ENCODE measurements around the gene KCNMB2.

Gene KCNMB2

DNA sequence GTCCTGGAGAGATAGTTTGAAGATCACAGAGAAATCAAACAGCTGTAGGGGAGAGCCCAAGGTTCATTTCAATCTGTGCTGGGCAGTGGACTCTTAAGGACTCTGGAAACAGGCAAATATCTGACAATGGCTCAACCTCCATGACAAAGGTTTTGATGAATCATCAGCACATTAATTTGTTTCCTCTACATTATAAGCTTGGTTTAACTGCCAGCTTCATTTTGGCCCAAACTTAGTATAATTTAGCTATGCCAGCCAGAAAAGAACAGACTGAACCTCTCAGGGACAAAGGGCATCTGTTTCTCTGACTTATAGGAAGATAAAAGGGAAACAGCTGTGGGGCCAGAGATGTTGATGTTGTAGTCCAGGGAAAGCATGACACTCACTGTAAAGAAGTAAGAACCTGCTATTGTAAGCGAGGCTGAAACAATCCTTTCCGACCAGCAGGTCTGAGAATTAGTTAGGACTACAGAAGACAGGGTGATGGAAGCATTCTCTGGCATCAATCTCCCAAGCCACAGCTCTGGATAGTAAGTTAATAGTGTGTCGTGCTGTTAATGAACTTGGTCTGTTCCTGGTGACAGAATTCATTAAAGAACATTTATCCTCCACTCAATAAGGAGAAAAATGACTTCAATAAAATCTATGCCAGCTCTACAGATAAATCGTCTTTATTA is 110.1 kb downstream of the KCNMB2 start:
- DNase-seq (ENCODE audit: low spot score) = no peak

DNA sequence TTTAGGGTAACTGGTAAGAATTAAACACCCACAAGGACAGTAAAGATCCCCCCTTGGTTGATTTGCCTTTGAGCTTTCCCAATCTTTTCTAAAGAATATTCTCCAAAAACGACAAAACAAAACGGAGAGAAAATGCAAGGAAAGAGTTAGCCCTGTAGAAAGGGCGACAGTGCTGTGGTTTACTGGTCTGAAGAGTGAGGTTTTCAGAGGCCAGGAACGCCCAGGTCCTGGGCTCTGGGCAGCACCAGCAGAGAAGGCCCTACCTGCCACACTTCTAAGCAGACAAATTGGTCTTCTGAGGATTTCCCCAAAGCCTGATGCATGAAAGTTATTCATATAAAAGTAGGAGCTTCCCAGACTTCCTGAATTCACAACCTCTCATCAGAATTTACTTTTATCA is 119.3 kb downstream of the KCNMB2 start:
- no peak for DNase-seq (ENCODE audit: low spot score)

DNA sequence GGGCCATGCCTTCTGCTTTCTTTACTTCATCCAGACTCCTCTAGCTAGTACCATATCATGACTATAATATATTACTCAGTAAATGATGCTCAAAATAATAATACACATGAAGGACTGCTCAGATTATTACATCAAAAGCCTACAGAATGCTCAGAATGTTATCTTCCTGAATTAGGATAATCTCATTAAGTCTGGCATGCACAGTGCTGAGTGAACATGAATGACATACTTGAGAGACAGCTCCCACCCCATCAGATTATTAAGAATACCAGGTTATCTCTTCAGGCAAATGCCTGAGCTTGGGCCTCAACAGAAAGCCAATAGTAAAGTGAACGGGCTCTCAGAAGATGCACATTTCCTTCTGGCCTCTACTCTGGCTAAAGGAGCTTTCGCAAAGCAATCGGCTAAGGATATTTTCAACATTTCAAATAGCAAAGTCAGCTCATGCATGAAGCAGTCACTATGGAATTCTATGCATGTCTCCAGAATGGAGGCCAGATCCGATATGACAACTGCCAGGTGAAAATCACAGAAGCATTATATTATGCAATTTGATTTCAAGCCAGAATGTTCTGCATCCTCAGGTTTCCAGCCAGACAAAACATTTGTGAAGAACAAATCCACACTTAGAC is 122.6 kb downstream of the KCNMB2 start:
- DNase-seq (ENCODE audit: low spot score) = no peak

DNA sequence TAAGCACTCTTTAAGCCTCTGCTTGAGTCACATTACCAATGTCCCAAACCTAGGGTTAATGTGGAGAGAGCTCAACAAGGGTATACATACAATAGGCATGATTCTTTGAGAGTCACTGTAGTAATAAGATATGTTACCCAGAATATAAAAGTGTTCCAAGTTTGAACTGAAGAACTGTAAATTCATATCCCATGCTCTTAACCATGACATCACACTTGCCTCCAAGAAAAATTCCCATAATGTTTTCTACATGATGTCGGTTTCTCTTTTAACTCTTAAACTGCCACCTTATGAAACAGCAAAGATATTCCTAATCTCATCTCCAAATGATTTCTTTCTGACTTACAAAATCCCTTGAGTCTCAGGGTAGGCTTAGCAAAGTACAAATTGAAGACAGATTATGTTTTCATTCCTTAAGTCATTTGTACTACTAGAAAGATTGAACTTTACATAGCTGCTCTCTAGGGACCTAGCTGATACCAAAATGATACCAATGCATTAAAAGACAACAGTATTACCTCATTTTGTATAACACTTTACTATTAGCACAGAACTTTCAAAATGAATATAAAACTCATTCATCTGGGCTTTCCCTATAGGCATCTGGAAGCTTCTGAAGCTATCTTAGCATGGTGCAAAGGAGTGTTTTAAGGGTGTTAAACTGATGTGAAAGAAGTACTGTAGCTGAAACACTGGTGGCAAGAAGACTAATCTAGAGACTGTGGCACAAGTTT is 127.1 kb downstream of the KCNMB2 start:
- no peak for DNase-seq (ENCODE audit: low spot score)

DNA sequence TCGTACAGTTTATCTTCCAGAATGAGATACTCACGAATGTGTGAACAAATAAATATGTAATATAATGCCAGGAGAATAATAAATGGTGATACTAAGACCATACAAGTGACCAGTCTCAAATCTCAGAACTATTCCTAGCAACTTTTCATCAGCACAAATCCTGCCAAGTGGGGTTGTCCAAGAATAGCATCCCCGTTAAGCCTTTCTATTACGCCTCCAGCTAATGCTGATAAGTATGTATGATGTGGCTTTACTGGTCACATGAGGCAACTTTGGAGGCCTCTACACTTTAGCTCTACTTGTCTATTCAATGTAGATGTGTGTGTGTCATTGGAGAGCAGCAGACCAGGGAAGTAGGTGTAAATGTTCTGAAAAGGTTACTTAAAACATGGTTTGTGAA is 129.5 kb downstream of the KCNMB2 start:
- DNase-seq (ENCODE audit: low spot score) = no peak

DNA sequence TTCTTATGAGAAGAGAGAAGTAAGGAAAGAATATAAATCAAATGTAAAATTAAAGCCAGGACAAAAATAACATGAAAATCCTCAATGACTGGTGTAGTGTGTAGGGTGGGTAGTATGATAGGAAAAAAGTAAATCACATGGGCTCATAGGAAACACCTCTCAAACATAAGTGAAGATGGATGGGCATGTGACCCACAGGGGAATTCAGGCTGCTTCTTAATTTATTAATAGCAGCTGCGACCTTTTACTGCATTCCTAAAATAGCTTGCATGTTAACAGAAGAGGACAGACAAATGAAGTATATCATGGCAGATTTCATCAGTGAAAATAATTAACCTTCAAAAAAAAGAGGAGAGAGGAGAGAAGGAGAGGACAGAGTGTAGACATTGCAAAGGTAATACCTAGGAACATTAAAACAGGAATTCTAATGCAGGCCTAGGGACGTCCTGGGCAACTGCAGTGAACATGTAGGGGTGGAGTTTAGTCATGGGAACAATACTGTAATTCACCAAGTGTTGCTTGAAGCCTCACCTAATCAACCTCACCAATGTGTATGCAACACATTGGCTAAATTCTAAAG is 132.9 kb downstream of the KCNMB2 start:
- no peak for DNase-seq (ENCODE audit: low spot score)

DNA sequence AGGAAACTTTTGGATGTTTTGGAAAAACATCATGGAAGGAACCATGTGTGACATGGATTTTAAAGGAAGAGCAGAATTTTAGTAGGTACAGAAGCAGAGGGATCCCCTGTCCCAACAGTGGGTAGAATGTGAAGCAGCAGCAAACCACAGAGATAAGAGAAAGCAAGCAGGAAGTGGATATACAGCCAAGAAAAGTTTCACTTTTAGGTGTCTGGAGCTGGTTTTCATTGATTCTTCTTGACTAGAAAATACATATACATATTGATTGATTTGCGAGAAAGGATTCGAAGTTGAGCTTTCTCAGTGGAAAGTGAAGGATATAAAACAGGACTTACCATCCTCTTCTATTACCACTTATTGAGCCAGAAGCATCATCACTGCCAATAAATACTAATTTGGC is 133.5 kb downstream of the KCNMB2 start:
- no peak for DNase-seq (ENCODE audit: low spot score)

DNA sequence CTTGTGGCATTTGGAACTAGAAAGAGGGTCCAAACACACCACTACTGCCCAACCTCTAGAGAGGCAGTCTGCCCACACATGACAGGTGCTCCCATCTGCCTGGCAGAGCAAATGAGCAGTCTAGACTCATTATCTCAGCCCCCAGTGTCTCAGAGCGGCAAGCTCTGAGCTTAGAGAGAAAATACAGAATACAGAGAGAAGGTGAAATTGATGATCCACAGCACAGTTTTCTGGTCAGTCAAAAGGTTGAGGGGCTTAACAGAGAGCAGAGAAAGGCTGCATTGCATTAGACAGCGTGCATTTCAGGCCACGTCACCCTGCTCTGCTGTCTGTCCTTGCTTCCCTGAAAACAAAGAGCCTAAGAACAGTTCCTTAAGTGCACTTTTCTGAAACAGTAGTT is 135.1 kb downstream of the KCNMB2 start:
- DNase-seq (ENCODE audit: low spot score) = no peak

DNA sequence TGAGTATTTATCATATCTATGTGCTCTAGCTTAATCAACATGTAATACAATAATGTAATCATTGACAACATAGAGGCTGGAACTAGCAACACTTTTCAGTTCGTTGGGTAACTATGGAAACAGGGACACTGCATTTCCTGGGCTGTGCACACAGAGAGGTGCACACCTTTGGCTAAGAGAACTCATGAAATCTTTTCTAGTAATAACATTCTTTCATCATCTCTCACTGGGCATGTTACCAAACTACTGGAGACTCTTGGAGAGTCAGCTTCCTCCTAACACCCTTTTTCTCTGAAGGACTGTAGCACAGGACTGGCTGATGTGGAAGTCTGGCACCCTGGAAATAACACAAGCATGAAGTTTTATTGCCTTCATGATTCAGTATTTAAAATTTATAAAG is 135.6 kb downstream of the KCNMB2 start:
- DNase-seq (ENCODE audit: low spot score) = no peak

DNA sequence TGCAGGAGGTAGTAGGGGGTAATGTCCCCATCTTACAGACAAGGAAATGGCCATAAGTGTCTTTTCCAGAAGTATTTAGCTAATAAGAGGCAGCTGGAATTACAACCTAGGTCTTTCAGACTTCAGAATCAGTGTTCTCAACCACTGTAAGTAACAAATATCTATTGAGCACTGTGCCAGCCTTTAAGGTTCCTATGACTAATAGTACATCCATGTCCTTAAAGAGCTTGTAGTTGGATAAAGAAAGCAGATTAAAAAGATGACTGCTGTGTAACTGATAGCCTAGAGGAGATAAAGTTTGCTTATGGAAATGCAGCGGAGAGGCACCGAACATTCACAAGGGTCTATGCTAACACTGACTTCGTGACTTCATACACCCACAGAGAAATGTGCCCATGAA is 136.0 kb downstream of the KCNMB2 start:
- no peak for DNase-seq (ENCODE audit: low spot score)

DNA sequence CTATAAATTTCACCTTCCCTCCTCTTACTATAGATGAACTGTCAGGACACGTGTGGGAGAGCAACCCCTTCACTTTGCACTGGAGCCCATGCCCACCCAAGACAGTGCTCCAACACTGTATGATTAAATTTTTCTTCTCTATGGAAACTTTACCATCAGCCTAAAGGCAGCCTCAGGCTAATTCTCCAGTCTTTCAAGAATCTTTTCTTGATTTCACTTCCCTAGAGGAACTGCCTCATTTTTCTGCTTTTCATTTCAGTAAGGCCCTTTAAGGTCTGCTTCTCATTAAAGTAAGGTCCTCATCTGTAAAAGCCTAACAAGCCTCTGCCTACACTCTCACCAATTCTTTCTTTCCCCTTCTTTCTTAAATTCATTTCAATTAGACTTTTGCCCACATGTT is 137.3 kb downstream of the KCNMB2 start:
- no peak for DNase-seq (ENCODE audit: low spot score)

DNA sequence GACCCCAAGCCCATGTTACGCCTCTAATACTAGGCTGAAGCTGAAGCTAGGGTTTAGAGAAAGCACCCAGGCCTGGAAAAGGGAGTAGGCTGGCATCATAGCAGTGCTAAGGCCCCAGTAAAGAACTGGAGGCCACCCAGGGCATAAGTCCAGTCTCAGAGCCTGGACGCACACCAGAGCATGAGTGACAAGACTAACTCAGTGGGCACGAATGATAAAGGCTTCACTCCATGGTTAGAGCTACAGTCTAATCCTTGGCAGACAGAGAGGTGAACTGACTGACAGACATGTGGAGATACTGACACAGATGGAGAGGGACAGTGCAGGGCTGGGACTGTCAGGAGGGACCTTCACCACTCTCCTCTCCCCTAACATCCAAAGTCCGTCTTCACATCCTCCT is 139.8 kb downstream of the KCNMB2 start:
- DNase-seq (ENCODE audit: low spot score) = no peak

DNA sequence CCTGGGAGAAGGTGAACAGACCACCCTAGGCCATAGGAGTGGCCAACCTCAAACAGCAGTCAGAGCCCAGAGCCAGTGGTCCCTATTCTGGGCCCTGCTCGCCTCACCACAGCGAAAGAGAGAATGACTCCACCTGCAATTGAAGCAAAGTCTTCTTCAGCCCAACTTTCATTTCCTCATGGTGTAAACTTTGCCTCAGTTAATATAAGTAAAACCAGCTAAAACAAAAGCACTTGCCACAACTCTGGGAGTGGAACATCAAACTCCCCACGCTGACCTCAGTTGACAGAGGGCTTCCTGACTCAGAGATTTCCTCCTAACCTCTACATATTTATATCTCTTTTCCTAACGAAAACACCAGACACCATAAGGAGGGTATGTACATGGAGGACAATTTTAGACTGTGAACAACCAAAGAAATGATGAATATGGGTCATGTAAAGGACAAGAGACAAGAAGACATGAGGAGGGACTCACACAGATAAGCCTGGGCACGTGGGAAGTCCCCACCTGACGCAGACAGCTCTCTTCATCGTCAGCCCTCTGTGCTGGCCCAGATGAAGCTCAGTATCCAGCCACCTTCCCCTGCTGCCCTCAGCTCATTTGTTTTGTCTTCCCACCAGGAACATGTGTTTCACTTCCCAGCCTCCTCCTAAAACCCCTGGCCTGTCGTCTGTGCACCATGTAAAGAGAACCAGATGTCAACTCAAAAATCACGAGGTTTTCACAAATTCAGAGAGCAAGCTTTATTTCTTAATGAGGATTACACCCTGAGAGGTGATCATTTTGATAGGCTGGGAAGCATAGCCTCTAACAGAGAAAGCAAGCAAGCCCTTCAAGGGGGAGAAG is 140.9 kb downstream of the KCNMB2 start:
- DNase-seq (ENCODE audit: low spot score) = no peak

DNA sequence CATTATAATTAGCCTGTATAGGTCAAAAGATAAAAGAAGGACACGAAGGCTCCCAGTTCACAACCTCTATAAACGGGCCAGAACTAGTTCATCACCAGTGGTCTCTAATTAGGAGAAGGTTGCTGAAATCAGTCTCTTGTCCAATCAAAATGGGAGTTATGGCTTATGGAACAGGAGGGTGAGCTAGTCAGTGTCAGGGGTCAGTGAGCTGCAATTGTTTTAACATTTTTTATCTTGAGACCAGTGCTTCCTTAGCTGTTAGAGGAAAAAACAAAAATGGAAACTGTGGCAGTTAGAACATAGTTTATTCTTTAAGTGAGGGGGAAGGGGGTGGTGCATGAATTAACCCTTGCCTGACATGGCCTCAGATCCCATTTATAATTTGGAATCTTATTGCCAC is 141.7 kb downstream of the KCNMB2 start:
- DNase-seq (ENCODE audit: low spot score) = no peak

DNA sequence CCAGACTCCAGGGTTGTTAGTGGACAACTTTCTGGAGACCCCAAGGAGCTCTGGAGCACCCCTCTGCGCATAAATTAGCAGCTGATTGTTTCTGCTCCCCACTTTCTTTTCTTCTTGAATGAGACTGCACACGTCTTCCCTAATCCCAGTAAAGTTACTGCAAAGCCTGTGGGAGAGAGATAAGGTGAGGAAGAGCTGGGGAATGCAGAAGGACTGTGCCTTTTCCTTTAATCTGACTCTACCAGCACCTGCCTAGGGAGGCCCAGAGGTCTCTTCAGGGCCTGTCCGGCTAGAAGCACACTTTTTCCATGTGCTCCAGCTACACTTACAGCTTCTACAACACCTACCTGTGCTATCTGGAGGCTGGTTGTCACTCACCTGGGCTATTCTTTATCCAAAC is 143.8 kb downstream of the KCNMB2 start:
- no peak for DNase-seq (ENCODE audit: low spot score)

DNA sequence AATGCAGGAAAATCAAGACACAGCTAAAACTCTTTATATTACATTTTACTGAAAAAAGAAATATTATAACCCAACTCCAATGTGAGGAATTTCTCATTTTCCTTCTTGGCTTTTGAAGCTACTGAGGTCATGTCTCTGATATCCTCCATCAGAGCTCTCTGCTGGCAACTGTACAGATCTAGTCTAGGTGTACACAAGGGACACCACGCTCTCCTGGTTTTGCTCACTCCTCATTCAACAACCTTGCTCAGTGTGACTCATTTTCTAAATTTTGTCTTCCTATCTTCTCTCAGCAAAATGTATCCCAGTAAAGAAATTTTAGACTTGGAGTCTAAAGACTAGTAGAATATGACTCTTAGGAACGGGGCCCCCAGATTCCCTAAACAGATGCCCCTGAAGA is 144.3 kb downstream of the KCNMB2 start:
- no peak for DNase-seq (ENCODE audit: low spot score)

DNA sequence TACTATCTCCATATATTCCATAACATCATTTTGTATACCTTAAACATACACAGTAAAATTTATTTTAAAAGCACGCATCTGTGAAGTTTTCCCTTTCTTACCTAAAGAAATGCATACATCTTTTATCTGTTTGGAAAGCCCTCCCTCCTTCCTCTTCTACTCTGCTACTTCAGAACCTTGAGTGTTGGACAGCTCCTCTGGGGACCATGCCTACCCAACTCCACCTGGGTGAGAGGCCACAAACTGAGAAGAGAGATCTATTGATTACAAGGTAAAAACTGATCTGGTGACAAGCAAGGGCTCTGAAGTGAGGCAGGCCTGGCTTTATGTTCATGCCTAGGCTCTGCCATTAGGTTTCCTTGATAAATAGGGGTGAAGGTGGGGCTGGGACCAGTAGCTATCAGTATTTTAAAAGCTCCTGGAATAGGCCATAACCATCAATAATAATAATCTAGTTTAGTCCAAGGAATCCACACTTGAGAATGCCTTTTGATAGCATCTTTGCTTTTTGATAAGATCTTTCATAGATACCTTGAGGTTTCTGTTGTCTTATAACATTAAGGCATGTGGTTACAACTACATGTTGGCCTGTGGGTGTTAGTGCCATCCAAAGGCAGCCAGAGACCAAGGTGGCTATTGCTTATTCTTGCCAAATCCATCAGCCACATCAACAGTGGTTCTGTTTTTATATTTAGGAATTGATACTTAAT is 148.8 kb downstream of the KCNMB2 start:
- DNase-seq (ENCODE audit: low spot score) = no peak

DNA sequence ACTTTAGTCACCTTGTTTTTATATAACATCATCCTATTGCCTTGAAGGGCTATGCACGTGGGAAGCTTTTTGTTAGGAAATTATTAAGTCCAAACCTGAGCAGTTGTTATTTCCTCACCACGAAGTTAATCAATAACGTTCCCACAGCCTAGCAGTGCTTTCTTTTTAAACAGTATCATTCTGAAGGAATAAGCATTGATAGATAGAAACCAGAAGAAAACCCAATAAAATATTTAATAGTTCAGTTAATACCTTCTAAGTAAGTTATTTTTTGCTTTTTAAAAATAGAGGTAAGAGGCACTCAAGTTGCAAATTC is 149.3 kb downstream of the KCNMB2 start:
- DNase-seq (ENCODE audit: low spot score) = no peak

DNA sequence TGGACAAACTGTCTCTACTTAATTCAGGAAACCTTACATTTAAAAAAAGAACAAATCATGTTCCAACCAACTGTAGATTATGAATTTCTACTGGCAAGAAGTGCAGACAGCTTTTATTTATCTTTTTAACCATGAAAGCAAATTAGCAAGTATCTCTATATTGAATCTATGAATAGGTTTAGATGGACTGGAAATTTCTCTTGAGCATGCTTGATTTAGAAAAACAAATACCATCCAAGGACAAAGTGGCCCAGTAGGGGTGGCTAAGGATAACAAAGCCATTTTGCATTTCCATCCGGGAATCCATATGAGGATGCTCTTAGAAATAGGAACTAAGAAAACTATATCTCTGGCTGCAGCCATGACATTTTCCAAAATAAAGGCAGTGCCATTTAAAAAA is 150.6 kb downstream of the KCNMB2 start:
- no peak for DNase-seq (ENCODE audit: low spot score)

DNA sequence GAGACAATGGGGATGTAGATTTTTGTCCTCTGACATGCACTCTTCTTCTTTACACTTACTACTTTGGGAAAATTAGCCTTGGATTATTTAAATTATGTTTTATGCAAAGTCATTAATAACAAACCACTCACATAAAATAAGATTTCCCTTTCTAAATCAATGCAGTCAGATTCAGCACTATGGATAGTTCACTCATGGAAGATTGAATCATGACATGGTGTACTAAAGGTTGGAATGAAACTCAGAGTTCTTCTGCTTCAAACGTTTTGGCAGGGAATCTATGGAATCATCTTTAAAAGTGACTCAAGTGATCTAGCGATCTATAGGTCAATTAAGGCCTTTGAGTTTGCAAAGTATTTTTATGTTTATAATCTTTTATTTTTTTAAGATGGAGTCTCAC is 154.3 kb downstream of the KCNMB2 start:
- no peak for DNase-seq (ENCODE audit: low spot score)

DNA sequence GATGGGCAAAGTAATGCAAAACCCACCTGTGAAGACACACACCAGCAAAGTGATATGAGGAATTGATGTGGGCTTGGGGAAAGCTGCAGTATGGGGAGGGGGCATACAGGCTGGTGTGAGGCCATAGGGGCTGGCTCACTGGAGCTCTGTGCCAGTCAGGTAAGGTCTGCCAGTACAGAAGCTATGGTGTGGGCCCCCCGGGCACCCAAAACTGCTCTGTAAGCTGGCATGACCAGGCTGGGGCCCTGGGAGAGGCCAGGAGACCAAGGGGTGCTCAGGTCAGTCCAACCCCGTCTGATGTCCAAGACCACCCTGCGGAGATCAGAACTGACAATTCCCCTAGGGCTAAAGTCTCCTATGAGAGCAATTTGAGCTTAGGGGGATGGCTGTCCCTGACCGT is 163.1 kb downstream of the KCNMB2 start:
- no peak for DNase-seq (ENCODE audit: low spot score)

DNA sequence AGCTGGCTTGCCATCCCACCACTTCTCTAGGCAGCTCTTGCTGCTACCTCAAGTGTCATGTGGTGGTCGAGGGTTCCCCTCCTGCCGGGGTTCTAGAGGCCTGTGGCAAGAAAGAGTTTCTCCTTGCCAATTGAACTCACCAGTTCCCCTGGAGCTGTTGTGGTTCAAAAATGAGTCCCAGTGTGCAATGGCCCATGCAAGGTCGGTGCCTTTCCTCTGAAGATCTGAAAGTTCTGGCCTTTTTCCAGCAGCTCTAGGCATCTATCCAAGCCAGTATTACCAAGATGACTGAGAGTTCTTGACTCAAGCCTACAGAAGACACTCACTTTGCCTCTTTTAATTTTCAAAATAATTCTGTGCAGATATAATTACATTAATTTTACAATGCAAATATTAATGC is 163.6 kb downstream of the KCNMB2 start:
- no peak for DNase-seq (ENCODE audit: low spot score)
